ENCODE measurements around the gene ANKRD34A. TPM values are rescaled to one million over a fixed set of nuclear protein-coding genes. Genes with fewer than 3 reads are reported as not detected.
A peak's percentile ranks its signal among the peaks of the same experiment; 100 is the strongest.

The ANKRD34A gene
- total and polyA plus RNA-seq, 2 experiments from 2014 or later = 0.16 to 0.35 TPM

DNA sequence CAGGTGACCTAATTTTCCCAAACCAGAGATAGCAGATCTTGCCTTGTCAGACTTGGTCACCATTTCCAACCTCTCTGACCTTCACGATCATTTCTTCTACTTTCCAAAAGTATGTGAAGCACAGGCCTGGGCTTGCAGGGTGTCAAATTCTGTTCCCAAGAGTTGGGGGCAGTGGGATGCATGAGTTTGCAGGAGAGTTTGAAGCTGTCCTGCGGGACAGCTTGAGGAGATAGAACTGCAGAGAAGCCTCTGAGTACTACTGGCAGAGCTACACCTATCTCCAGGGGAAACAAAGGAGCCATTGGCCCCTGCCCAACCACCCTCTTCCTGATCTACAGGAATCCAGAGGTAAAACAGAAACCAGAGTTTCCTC lies 20.7 kb upstream of the ANKRD34A start:
- Histone ChIP-seq H3K36me3 (ENCODE audit: insufficient read depth) (no peaks in the 10 kb centered on the region), H2AFZ (peak overlapping the region; percentile 45; the same call in 1 of the 2 replicates), H3K79me2 (replicated peaks; ENCODE audit: insufficient read depth) (no peaks in the 10 kb centered on the region), H3K9me2 (ENCODE audit: insufficient read depth) (no peaks in the 10 kb centered on the region), H3K4me1 (ENCODE audit: insufficient read depth) (peaks cover 10% of the 10 kb centered on the region), H4K20me1 (replicated peaks; ENCODE audit: insufficient read depth) (no peaks in the 10 kb centered on the region), H3F3A (replicated peaks; ENCODE audit: low read depth) (no peaks in the 10 kb centered on the region), H3K27ac (ENCODE audit: low read depth) (no peak overlapping the region), H3K27me3 (ENCODE audit: insufficient read depth) (no peaks in the 10 kb centered on the region), H3K4me3 (no peak overlapping the region), H3K4me2 (peak overlapping the region; percentile 37; the same call in 1 of the 2 replicates)
- DNase-seq (ENCODE audit: low spot score) (no peak), ATAC-seq (peak; percentile 32)
- Mint-ChIP-seq H3K27me3 (ENCODE audit: insufficient read depth, low read depth, poor library complexity) (peaks cover 3% of the 10 kb centered on the region), H3K9me3 (no peaks in the 10 kb centered on the region), H3K27ac (peak overlapping the region; percentile 43; the same call in 1 of the 2 replicates), H3K4me1 (peaks cover 28% of the 10 kb centered on the region), H3K4me3 (no peak overlapping the region; the same call in 2 of the 3 replicates), H3K36me3 (ENCODE audit: low read depth) (no peaks in the 10 kb centered on the region)
- TF ChIP-seq NANOG (IDR thresholded peaks at IDR 0.05; ENCODE audit: borderline replicate concordance) (no peak), POLR2AphosphoS5 (IDR thresholded peaks at IDR 0.05; ENCODE audit: low read depth) (no peak), EZH2phosphoT487 (IDR thresholded peaks at IDR 0.05; ENCODE audit: unreplicated experiment) (no peak), ZNF331 (CRISPR knock-in tag; IDR thresholded peaks at IDR 0.05; ENCODE audit: low read depth) (no peak), JUNB (IDR thresholded peaks at IDR 0.05; ENCODE audit: unreplicated experiment) (no peak), STAT1 (IDR thresholded peaks at IDR 0.05; ENCODE audit: unreplicated experiment) (no peak), EZH2 (IDR thresholded peaks at IDR 0.05; ENCODE audit: low read depth, unreplicated experiment) (no peak), CREB1 (CRISPR knock-in tag; IDR thresholded peaks at IDR 0.05; ENCODE audit: low read depth) (no peak), ZNF114 (CRISPR knock-in tag; IDR thresholded peaks at IDR 0.05) (no peak)
- TF ChIP-seq, protein P1, sequence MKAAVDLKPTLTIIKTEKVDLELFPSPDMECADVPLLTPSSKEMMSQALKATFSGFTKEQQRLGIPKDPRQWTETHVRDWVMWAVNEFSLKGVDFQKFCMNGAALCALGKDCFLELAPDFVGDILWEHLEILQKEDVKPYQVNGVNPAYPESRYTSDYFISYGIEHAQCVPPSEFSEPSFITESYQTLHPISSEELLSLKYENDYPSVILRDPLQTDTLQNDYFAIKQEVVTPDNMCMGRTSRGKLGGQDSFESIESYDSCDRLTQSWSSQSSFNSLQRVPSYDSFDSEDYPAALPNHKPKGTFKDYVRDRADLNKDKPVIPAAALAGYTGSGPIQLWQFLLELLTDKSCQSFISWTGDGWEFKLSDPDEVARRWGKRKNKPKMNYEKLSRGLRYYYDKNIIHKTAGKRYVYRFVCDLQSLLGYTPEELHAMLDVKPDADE (IDR thresholded peaks at IDR 0.05) = no peak
- TF ChIP-seq, protein P2, sequence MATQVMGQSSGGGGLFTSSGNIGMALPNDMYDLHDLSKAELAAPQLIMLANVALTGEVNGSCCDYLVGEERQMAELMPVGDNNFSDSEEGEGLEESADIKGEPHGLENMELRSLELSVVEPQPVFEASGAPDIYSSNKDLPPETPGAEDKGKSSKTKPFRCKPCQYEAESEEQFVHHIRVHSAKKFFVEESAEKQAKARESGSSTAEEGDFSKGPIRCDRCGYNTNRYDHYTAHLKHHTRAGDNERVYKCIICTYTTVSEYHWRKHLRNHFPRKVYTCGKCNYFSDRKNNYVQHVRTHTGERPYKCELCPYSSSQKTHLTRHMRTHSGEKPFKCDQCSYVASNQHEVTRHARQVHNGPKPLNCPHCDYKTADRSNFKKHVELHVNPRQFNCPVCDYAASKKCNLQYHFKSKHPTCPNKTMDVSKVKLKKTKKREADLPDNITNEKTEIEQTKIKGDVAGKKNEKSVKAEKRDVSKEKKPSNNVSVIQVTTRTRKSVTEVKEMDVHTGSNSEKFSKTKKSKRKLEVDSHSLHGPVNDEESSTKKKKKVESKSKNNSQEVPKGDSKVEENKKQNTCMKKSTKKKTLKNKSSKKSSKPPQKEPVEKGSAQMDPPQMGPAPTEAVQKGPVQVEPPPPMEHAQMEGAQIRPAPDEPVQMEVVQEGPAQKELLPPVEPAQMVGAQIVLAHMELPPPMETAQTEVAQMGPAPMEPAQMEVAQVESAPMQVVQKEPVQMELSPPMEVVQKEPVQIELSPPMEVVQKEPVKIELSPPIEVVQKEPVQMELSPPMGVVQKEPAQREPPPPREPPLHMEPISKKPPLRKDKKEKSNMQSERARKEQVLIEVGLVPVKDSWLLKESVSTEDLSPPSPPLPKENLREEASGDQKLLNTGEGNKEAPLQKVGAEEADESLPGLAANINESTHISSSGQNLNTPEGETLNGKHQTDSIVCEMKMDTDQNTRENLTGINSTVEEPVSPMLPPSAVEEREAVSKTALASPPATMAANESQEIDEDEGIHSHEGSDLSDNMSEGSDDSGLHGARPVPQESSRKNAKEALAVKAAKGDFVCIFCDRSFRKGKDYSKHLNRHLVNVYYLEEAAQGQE (IDR thresholded peaks at IDR 0.05; ENCODE audit: unreplicated experiment) = no peak
- TF ChIP-seq, protein P3, sequence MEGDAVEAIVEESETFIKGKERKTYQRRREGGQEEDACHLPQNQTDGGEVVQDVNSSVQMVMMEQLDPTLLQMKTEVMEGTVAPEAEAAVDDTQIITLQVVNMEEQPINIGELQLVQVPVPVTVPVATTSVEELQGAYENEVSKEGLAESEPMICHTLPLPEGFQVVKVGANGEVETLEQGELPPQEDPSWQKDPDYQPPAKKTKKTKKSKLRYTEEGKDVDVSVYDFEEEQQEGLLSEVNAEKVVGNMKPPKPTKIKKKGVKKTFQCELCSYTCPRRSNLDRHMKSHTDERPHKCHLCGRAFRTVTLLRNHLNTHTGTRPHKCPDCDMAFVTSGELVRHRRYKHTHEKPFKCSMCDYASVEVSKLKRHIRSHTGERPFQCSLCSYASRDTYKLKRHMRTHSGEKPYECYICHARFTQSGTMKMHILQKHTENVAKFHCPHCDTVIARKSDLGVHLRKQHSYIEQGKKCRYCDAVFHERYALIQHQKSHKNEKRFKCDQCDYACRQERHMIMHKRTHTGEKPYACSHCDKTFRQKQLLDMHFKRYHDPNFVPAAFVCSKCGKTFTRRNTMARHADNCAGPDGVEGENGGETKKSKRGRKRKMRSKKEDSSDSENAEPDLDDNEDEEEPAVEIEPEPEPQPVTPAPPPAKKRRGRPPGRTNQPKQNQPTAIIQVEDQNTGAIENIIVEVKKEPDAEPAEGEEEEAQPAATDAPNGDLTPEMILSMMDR (conservative IDR thresholded peaks at IDR 0.05; ENCODE audit: low read depth in 2 of 2) = no peak
- TF ChIP-seq, protein P4, sequence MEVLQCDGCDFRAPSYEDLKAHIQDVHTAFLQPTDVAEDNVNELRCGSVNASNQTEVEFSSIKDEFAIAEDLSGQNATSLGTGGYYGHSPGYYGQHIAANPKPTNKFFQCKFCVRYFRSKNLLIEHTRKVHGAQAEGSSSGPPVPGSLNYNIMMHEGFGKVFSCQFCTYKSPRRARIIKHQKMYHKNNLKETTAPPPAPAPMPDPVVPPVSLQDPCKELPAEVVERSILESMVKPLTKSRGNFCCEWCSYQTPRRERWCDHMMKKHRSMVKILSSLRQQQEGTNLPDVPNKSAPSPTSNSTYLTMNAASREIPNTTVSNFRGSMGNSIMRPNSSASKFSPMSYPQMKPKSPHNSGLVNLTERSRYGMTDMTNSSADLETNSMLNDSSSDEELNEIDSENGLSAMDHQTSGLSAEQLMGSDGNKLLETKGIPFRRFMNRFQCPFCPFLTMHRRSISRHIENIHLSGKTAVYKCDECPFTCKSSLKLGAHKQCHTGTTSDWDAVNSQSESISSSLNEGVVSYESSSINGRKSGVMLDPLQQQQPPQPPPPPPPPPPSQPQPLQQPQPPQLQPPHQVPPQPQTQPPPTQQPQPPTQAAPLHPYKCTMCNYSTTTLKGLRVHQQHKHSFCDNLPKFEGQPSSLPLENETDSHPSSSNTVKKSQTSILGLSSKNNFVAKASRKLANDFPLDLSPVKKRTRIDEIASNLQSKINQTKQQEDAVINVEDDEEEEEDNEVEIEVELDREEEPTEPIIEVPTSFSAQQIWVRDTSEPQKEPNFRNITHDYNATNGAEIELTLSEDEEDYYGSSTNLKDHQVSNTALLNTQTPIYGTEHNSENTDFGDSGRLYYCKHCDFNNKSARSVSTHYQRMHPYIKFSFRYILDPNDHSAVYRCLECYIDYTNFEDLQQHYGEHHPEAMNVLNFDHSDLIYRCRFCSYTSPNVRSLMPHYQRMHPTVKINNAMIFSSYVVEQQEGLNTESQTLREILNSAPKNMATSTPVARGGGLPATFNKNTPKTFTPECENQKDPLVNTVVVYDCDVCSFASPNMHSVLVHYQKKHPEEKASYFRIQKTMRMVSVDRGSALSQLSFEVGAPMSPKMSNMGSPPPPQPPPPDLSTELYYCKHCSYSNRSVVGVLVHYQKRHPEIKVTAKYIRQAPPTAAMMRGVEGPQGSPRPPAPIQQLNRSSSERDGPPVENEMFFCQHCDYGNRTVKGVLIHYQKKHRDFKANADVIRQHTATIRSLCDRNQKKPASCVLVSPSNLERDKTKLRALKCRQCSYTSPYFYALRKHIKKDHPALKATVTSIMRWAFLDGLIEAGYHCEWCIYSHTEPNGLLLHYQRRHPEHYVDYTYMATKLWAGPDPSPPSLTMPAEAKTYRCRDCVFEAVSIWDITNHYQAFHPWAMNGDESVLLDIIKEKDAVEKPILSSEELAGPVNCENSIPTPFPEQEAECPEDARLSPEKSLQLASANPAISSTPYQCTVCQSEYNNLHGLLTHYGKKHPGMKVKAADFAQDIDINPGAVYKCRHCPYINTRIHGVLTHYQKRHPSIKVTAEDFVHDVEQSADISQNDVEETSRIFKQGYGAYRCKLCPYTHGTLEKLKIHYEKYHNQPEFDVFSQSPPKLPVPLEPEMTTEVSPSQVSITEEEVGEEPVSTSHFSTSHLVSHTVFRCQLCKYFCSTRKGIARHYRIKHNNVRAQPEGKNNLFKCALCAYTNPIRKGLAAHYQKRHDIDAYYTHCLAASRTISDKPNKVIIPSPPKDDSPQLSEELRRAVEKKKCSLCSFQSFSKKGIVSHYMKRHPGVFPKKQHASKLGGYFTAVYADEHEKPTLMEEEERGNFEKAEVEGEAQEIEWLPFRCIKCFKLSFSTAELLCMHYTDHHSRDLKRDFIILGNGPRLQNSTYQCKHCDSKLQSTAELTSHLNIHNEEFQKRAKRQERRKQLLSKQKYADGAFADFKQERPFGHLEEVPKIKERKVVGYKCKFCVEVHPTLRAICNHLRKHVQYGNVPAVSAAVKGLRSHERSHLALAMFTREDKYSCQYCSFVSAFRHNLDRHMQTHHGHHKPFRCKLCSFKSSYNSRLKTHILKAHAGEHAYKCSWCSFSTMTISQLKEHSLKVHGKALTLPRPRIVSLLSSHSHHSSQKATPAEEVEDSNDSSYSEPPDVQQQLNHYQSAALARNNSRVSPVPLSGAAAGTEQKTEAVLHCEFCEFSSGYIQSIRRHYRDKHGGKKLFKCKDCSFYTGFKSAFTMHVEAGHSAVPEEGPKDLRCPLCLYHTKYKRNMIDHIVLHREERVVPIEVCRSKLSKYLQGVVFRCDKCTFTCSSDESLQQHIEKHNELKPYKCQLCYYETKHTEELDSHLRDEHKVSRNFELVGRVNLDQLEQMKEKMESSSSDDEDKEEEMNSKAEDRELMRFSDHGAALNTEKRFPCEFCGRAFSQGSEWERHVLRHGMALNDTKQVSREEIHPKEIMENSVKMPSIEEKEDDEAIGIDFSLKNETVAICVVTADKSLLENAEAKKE (CRISPR knock-in tag; IDR thresholded peaks at IDR 0.05) = no peak
